HG02642 (cell line): ENCODE data around the gene SOX11.

Experiments used
- ATAC-seq: cut with Tn5 transposase; IDR thresholded peaks from one replicate; pipeline ENCODE4 v1.9.1; 2021; ENCODE audit warnings: mild to moderate bottlenecking; ENCODE audit not compliant: unreplicated experiment, poor library complexity

The SOX11 gene

GRCh38 chr2:5720426-5720825 is 28.2 kb downstream of the SOX11 start:
- ATAC-seq: no peak

GRCh38 chr2:5722236-5722635 is 30.1 kb downstream of the SOX11 start:
- no peak for ATAC-seq

- no peak for ATAC-seq
Measured at GRCh38 chr2:5723791-5724735, 31.9 kb downstream of the SOX11 start.

GRCh38 chr2:5725072-5725471 is 32.9 kb downstream of the SOX11 start:
- no peak for ATAC-seq

- ATAC-seq: no peak
Measured at GRCh38 chr2:5725794-5726463, 33.7 kb downstream of the SOX11 start.

- no peak for ATAC-seq
Measured at GRCh38 chr2:5727235-5727634, 35.1 kb downstream of the SOX11 start.

- ATAC-seq: no peak
Measured at GRCh38 chr2:5729416-5729815, 37.2 kb downstream of the SOX11 start.

GRCh38 chr2:5730386-5730785 is 38.2 kb downstream of the SOX11 start:
- no peak for ATAC-seq

GRCh38 chr2:5734859-5735520 is 42.8 kb downstream of the SOX11 start:
- no peak for ATAC-seq

- no peak for ATAC-seq
Measured at GRCh38 chr2:5735521-5735861, 43.3 kb downstream of the SOX11 start.

- ATAC-seq: no peak
Measured at GRCh38 chr2:5736050-5736449, 43.9 kb downstream of the SOX11 start.

GRCh38 chr2:5736886-5737285 is 44.7 kb downstream of the SOX11 start:
- ATAC-seq: no peak

- no peak for ATAC-seq
Measured at GRCh38 chr2:5740053-5740452, 47.9 kb downstream of the SOX11 start.

- no peak for ATAC-seq
Measured at GRCh38 chr2:5740817-5741216, 48.6 kb downstream of the SOX11 start.

GRCh38 chr2:5741242-5741641 is 49.1 kb downstream of the SOX11 start:
- no peak for ATAC-seq

GRCh38 chr2:5742126-5742525 is 49.9 kb downstream of the SOX11 start:
- no peak for ATAC-seq

- ATAC-seq: no peak
Measured at GRCh38 chr2:5748391-5748790, 56.2 kb downstream of the SOX11 start.

- no peak for ATAC-seq
Measured at GRCh38 chr2:5748946-5749345, 56.8 kb downstream of the SOX11 start.

- no peak for ATAC-seq
Measured at GRCh38 chr2:5749347-5749746, 57.2 kb downstream of the SOX11 start.
